CD4-positive, CD25-positive, alpha-beta regulatory T cell (primary cell): Measurements from ENCODE around the gene IKBKE. TPM values are rescaled to one million over a fixed set of nuclear protein-coding genes. Genes with fewer than 3 reads are reported as not detected.

ENCODE experiments used
- ATAC-seq, 2 donors: fragments of 150-1000 bp; cut with Tn5 transposase; one replicate each; pipeline ENCODE4 v1.10.0; 2021; ENCODE audit warnings: low read depth in 2 of 2, moderate number of reproducible peaks in 2 of 2, moderate library complexity in 1 of 2
- DNase-seq, 3 donors: peaks; one replicate each; pipeline versions ENCODE4 v3.0.0 to v3.0.0-alpha.2; 2012 to 2022; ENCODE audit warnings: mixed read lengths in 1 of 3
- H3K27ac ChIP-seq: one replicate; pipeline ENCODE4 v1.7.0; 2013; ENCODE audit warnings: mild to moderate bottlenecking, low read length; ENCODE audit not compliant: insufficient read depth, poor library complexity, severe bottlenecking
- H3K27me3 ChIP-seq: one replicate; pipeline ENCODE4 v1.7.0; 2013; ENCODE audit warnings: low read length; ENCODE audit not compliant: control insufficient read depth, insufficient read depth
- H3K36me3 ChIP-seq: one replicate; pipeline ENCODE4 v1.7.0; 2013; ENCODE audit warnings: mild to moderate bottlenecking, low read length, moderate library complexity; ENCODE audit not compliant: control insufficient read depth, insufficient read depth
- H3K4me1 ChIP-seq: 2 replicates; pipeline ENCODE4 v1.7.0; 2013; ENCODE audit warnings: mild to moderate bottlenecking, low read length; ENCODE audit not compliant: insufficient read depth, control insufficient read depth, poor library complexity, severe bottlenecking
- H3K4me3 ChIP-seq: one replicate; pipeline ENCODE4 v1.7.0; 2013; ENCODE audit warnings: low read depth, mild to moderate bottlenecking, low read length, moderate library complexity
- H3K9me3 ChIP-seq, 2 experiments: 1 replicate in 1 of 2; 2 replicates in 1 of 2; pipeline ENCODE4 v1.7.0; 2013; ENCODE audit warnings: low read length in 2 of 2, mild to moderate bottlenecking in 1 of 2, moderate library complexity in 1 of 2; ENCODE audit not compliant: control insufficient read depth in 2 of 2
- H3K27ac Mint-ChIP-seq, 3 donors: one replicate each; pipeline ENCODE4 v1.8.0; 2020 to 2022; ENCODE audit warnings: mild to moderate bottlenecking in 3 of 3, mixed read lengths in 3 of 3, moderate library complexity in 2 of 3
- H3K27me3 Mint-ChIP-seq: one replicate; pipeline ENCODE4 v1.8.0; 2022; ENCODE audit warnings: mild to moderate bottlenecking, mixed read lengths
- H3K36me3 Mint-ChIP-seq: one replicate; pipeline ENCODE4 v1.8.0; 2020; ENCODE audit warnings: mixed read lengths
- H3K4me1 Mint-ChIP-seq, 4 donors: one replicate each; pipeline ENCODE4 v1.8.0; 2020 to 2022; ENCODE audit warnings: mixed read lengths in 4 of 4, mild to moderate bottlenecking in 1 of 4
- H3K4me3 Mint-ChIP-seq, 4 donors: one replicate each; pipeline ENCODE4 v1.8.0; 2020 to 2022; ENCODE audit warnings: mild to moderate bottlenecking in 4 of 4, mixed read lengths in 4 of 4, moderate library complexity in 3 of 4
- H3K9me3 Mint-ChIP-seq, 7 donors: one replicate each; pipeline ENCODE4 v1.8.0; 2020 to 2022; ENCODE audit warnings: mixed read lengths in 7 of 7, mild to moderate bottlenecking in 3 of 7, moderate library complexity in 2 of 7
- polyA plus RNA-seq, 4 donors: library from polyadenylated mRNA; unstranded; fragments of 300-500 nt; fragmentation: Illumina TruSeq; gene quantifications; one replicate each; pipeline ENCODE4 v1.2.3, GENCODE V29; 2021
- total RNA-seq: library from RNA; stranded (reverse); gene quantifications from one replicate; pipeline ENCODE4 v1.2.3, GENCODE V29; 2022

The IKBKE gene
- total and polyA plus RNA-seq, 5 donors from 2014 or later: 55.3 to 87.4 (median 78.3) TPM

DNA sequence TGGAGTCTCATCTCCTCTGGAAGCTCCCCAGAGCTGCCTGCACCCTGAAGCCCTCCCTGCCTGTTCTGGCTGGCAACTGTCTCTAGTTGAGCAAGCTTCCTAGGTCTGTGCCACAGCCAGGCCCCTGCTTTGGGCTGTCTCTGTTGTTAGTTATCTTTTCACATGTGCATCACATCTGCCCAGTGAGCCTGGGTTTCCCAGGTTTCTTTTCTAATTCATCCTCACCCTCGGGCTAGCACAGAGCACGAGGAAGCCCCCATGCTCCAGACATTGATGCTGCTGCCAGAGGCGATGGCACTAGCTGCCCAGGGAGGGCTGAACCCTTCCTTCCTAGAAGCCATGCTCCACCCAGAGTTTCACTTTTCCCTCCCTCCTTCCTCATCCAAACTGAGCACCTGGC, 64.3 kb downstream of the IKBKE start:
- no peak overlapping the region for H3K27ac Mint-ChIP-seq
- no peak for ATAC-seq
- no peaks in the 10 kb centered on the region for H3K4me1 ChIP-seq
- peaks cover 5% of the 10 kb centered on the region for H3K36me3 Mint-ChIP-seq
- peaks cover 5% of the 10 kb centered on the region for H3K27me3 Mint-ChIP-seq
- no peak overlapping the region for H3K4me3 ChIP-seq
- H3K4me1 Mint-ChIP-seq: peaks cover 0 to 5% (median 0%) of the 10 kb centered on the region in 4 donors
- no peaks in the 10 kb centered on the region for H3K36me3 ChIP-seq
- H3K27me3 ChIP-seq: no peaks in the 10 kb centered on the region
- no peak for DNase-seq
- no peaks in the 10 kb centered on the region for H3K9me3 ChIP-seq
- H3K9me3 Mint-ChIP-seq: no peaks in the 10 kb centered on the region
- H3K4me3 Mint-ChIP-seq: no peak overlapping the region
- H3K27ac ChIP-seq: no peak overlapping the region

DNA sequence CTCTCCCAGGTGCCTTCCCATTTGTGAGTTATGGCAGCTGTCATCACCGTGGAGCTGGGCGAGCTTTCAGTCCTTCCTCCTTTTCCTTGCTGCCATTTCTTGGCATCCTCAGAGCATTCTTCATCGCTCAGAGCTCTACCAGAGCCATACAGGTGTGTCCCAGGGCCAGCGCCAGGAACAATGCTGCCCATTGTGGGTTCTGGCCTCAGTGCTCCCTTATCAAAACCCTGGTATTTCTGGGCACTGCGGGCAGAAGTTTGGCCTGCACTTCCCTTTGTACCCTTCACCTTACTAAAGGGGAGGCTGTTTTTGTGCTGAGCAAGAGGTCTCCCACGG, 65.5 kb downstream of the IKBKE start:
- no peak overlapping the region for H3K4me3 ChIP-seq
- Mint-ChIP-seq H3K36me3 (peaks cover 5% of the 10 kb centered on the region), H3K27me3 (peaks cover 5% of the 10 kb centered on the region), H3K4me1 (peaks cover 0 to 5% (median 0%) of the 10 kb centered on the region in 4 donors), H3K27ac (no peak overlapping the region), H3K4me3 (no peak overlapping the region), H3K9me3 (no peaks in the 10 kb centered on the region)
- H3K27ac ChIP-seq: no peak overlapping the region
- no peaks in the 10 kb centered on the region for H3K27me3 ChIP-seq
- H3K9me3 ChIP-seq: no peaks in the 10 kb centered on the region
- ATAC-seq: no peak
- H3K36me3 ChIP-seq: no peaks in the 10 kb centered on the region
- no peak for DNase-seq
- no peaks in the 10 kb centered on the region for H3K4me1 ChIP-seq

DNA sequence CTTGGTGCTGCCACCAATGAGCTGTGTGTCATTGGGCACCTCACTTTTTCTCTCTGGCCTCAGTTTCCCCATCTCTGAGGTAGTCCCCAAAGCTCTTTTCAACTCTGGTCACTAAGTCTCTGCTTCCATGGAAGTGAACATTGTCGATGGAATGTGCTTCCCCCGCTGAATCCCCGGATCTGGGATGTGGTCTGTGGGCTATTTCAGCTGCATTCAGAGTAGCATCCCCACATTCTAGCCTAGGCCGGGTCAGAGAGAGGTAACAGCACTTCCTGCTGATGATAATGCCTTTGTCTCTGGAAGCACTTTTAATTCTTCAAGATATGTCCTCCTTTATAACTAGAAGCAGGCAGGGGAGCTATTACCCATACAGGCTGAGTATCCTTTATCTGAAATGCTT, 66.9 kb downstream of the IKBKE start:
- H3K4me1 Mint-ChIP-seq: peaks cover 0 to 5% (median 0%) of the 10 kb centered on the region in 4 donors
- peaks cover 5% of the 10 kb centered on the region for H3K27me3 Mint-ChIP-seq
- Histone ChIP-seq H3K4me1 (no peaks in the 10 kb centered on the region), H3K27ac (no peak overlapping the region), H3K27me3 (no peaks in the 10 kb centered on the region), H3K4me3 (no peak overlapping the region), H3K9me3 (no peaks in the 10 kb centered on the region), H3K36me3 (no peaks in the 10 kb centered on the region)
- peaks cover 6% of the 10 kb centered on the region for H3K36me3 Mint-ChIP-seq
- H3K27ac Mint-ChIP-seq: no peak overlapping the region
- ATAC-seq (no peak), DNase-seq (no peak)
- no peaks in the 10 kb centered on the region for H3K9me3 Mint-ChIP-seq
- no peak overlapping the region for H3K4me3 Mint-ChIP-seq

DNA sequence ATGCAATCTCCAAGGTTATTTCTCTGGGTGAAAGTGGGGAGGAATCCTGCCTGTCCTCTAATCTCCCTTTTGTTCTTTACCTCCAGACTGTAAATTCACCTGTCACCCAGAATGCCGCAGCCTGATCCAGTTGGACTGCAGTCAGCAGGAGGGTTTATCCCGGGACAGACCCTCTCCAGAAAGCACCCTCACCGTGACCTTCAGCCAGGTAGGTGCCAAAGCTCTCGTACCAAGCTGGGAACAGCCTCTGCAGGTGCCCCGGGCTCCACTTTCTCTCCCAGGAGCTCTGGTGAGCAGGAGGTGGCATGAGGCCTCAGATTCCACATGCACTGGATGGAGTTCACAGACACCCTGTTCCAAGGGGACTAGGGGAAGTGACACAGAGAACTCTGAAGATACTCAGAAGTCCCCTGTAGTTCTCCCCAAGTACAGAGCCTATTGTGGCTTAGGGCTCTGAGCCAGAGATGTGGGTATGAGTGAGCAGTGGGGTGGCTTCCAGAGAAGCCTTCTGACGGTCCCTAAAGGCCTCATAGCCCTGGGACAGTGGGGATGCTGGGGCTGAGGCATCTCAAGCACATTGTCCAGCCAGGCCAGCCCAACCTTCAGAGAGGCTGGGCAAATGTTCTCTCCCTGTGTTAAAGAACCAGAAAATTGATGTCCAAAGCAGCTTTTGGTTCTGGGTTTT, 68.0 kb downstream of the IKBKE start:
- H3K27me3 Mint-ChIP-seq: peaks cover 5% of the 10 kb centered on the region
- no peak for ATAC-seq
- Histone ChIP-seq H3K4me1 (no peaks in the 10 kb centered on the region), H3K9me3 (no peaks in the 10 kb centered on the region), H3K4me3 (no peak overlapping the region), H3K27ac (no peak overlapping the region), H3K36me3 (no peaks in the 10 kb centered on the region), H3K27me3 (no peaks in the 10 kb centered on the region)
- H3K36me3 Mint-ChIP-seq: peaks cover 9% of the 10 kb centered on the region
- no peak overlapping the region for H3K27ac Mint-ChIP-seq
- H3K4me3 Mint-ChIP-seq: no peak overlapping the region
- no peaks in the 10 kb centered on the region for H3K9me3 Mint-ChIP-seq
- no peak for DNase-seq
- H3K4me1 Mint-ChIP-seq: no peaks in the 10 kb centered on the region

DNA sequence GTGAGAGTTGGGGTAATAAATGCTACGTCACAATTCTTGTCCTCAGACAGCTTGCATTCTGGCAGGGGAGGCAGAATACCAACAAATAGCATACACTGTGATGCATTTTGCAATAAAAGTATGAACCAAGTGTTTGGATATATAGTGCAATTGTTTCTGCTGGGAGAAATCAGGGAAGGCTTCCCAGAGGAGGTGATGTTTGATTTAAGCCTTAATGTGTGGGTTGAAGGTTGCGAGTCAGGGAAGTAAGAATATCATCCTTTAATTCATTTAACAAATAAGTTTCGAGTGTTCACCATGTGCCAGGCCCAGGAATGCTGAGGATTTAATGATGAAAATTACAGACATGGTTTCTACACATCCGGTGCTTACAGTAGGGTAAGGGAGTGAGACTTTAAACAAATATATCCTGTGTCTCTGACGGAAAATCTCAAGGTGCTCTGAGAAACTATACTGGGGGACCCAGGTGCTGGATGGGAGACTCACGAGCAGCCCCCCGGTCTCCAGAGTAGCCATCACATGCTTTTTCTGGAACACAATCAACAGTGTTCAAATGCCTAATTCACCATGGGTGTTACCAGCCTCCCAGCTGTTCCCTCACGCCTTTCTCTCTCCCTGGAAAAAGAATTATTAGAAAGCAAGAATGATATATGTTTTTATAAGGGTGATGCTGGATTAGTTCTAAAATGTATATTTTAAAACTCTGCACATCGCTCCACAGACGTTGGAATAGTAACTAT, 68.8 kb downstream of the IKBKE start:
- no peaks in the 10 kb centered on the region for H3K9me3 Mint-ChIP-seq
- Histone ChIP-seq H3K4me1 (no peaks in the 10 kb centered on the region), H3K36me3 (no peaks in the 10 kb centered on the region), H3K9me3 (no peaks in the 10 kb centered on the region), H3K27ac (no peak overlapping the region), H3K4me3 (no peak overlapping the region), H3K27me3 (no peaks in the 10 kb centered on the region)
- ATAC-seq (no peak), DNase-seq (no peak)
- H3K36me3 Mint-ChIP-seq: peaks cover 9% of the 10 kb centered on the region
- H3K4me1 Mint-ChIP-seq: no peaks in the 10 kb centered on the region
- H3K27me3 Mint-ChIP-seq: peaks cover 5% of the 10 kb centered on the region
- H3K27ac Mint-ChIP-seq: no peak overlapping the region
- H3K4me3 Mint-ChIP-seq: no peak overlapping the region

DNA sequence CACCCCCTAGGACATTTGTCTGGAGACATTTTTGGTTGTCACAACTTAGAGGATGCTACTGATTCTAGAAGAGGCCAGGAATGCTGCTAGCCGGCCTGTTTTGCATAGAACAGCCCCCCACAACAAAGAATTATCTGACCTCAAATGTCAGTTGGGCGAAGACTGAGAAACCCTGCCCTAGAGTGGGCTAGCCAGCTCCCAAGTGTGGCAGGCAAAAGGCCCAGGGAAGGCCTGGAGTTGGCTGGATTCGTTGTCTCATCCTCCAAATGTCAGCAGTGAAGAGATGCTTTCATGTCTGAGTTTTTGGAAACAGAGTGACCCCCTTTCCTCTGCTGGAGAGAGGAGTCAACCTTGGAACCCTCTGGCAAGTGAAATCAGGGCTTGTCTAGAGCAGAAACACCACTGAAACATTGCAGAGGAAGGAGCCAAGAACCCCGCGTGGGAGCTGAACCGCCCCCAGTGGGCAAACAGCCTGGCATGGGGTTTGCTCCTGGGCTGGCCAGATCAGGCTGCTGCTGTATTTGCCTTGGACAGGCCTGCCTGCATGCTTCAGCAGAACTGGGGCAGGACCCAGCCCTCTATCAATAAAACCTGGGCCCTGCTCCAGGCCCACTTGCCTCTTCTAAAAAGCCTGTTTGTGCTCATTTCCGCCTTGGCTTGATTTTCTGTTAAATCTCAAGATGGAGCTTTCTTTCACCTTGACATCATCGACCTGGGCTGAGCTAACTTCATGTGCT, 69.9 kb downstream of the IKBKE start:
- H3K27ac ChIP-seq: no peak overlapping the region
- peaks cover 5% of the 10 kb centered on the region for H3K27me3 Mint-ChIP-seq
- H3K9me3 Mint-ChIP-seq: no peaks in the 10 kb centered on the region
- no peaks in the 10 kb centered on the region for H3K9me3 ChIP-seq
- no peaks in the 10 kb centered on the region for H3K27me3 ChIP-seq
- no peak overlapping the region for H3K4me3 ChIP-seq
- no peaks in the 10 kb centered on the region for H3K36me3 ChIP-seq
- DNase-seq: no peak
- H3K4me3 Mint-ChIP-seq: no peak overlapping the region
- peaks cover 7% of the 10 kb centered on the region for H3K4me1 ChIP-seq
- H3K36me3 Mint-ChIP-seq: peaks cover 9% of the 10 kb centered on the region
- peaks cover 0 to 8% (median 6%) of the 10 kb centered on the region in 4 donors for H3K4me1 Mint-ChIP-seq
- ATAC-seq: no peak
- no peak overlapping the region for H3K27ac Mint-ChIP-seq

DNA sequence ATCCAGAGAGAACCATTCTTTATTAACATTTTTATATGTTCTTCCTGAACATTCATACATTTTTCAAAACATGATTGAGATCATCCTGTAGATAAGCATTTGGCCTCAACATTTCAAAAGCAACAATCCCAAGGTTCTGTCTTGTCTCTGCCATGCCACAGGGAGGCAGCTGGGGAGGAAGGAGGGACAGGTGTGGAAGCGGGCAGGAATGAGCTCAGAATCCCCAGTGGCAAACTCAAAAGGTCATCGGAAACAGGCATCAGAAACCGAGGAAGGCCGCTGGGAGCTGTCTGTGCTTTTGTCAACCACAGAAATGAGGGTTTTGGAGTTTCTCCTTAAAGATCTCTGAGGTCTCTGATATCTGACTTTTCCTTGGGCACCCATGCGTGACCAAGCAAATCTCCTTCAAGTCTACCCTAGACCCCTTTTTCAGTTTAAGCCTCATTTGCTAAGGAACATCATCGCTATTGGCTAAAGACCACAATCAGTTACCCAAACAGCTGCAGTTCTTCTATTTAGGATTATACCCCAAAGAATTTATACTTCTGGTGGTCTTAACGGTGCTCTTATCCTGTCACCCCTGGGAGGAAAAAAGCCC, 71.1 kb downstream of the IKBKE start:
- Mint-ChIP-seq H3K27me3 (peaks cover 5% of the 10 kb centered on the region), H3K4me1 (peaks cover 4 to 16% (median 8%) of the 10 kb centered on the region in 4 donors), H3K36me3 (peaks cover 9% of the 10 kb centered on the region), H3K27ac (peak overlapping the region in 1 of 3 donors; percentile 71), H3K9me3 (no peaks in the 10 kb centered on the region), H3K4me3 (no peak overlapping the region)
- DNase-seq (no peak), ATAC-seq (no peak)
- no peaks in the 10 kb centered on the region for H3K27me3 ChIP-seq
- no peaks in the 10 kb centered on the region for H3K36me3 ChIP-seq
- no peaks in the 10 kb centered on the region for H3K9me3 ChIP-seq
- no peak overlapping the region for H3K27ac ChIP-seq
- H3K4me3 ChIP-seq: no peak overlapping the region
- H3K4me1 ChIP-seq: peaks cover 7% of the 10 kb centered on the region
